ENCODE measurements around the gene MYO7B.

Gene MYO7B

GRCh38 chr2:127643439-127644065, 108.1 kb downstream of the MYO7B start:
- TF ChIP-seq POLR2A (IDR thresholded peaks at IDR 0.05; ENCODE audit: low read length) (no peak), GATA1 (IDR thresholded peaks at IDR 0.05; ENCODE audit: low read depth, low read length) (no peak)
- no peak for DNase-seq

GRCh38 chr2:127644066-127645025, 108.9 kb downstream of the MYO7B start:
- DNase-seq, result no peak
- no peak for TF ChIP-seq POLR2A (IDR thresholded peaks at IDR 0.05; ENCODE audit: low read length)
- TF ChIP-seq GATA1 (IDR thresholded peaks at IDR 0.05; ENCODE audit: low read depth, low read length), result no peak

GRCh38 chr2:127645026-127645394, 109.5 kb downstream of the MYO7B start:
- DNase-seq, result no peak
- TF ChIP-seq POLR2A (IDR thresholded peaks at IDR 0.05; ENCODE audit: low read length), result no peak
- TF ChIP-seq GATA1 (IDR thresholded peaks at IDR 0.05; ENCODE audit: low read depth, low read length), result no peak

DNA sequence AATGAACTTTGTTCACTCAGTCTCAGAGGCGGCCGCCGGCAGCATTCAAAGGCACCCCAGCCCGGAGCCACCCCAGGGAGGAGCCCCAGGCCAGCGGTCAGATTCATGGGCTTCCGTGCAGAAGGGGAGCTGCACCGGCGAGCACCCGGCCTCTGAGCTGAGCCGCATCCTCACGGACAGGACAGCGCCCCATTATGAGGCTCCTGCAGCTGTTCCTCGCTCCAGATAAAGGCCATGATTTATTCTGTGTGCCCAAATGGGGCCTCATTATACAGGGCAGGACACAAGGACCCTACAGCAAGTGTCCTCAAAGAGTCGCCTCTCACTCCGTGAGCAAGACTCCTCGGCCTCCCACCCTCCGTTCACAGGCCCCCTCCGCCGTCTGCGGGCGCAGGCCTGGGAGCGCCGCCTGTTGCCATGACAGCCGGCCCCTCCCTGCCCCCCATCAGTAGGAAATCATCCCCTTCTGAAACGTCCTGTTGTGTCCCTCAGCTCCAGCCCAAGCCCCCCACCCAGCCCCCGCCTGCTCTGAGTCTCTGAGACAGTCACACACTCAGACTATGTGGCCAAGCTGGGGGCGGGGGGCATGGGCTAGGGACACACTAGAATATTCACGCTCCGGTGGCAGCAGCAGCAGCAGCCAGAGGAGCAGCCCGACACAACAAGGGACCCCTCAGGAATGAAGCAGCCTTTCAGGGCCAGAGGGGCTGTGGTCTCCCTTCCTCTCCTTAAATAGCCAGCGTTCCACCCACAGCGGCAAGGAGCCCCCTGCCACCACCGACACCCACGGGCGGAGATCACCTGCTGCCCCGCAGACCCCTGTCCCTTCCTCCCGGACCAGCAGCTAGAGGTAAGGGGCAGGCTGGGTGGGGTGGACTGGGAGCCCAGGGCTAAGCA, 110.2 kb downstream of the MYO7B start, which contains the start of gene GPR17:
Gene GPR17 (plus strand): TSS at position 759 of the 897 bp plus-strand sequence. CDS start 4,583 bp downstream, outside the sequence.
- TF ChIP-seq GATA1 (IDR thresholded peaks at IDR 0.05; ENCODE audit: low read depth, low read length) (no peak), POLR2A (IDR thresholded peaks at IDR 0.05; ENCODE audit: low read length) (no peak)
- DNase-seq, result no peak

GRCh38 chr2:127646487-127647241, 111.2 kb downstream of the MYO7B start:
- TF ChIP-seq GATA1 (IDR thresholded peaks at IDR 0.05; ENCODE audit: low read depth, low read length) (no peak), POLR2A (IDR thresholded peaks at IDR 0.05; ENCODE audit: low read length) (no peak)
- no peak for DNase-seq

DNA sequence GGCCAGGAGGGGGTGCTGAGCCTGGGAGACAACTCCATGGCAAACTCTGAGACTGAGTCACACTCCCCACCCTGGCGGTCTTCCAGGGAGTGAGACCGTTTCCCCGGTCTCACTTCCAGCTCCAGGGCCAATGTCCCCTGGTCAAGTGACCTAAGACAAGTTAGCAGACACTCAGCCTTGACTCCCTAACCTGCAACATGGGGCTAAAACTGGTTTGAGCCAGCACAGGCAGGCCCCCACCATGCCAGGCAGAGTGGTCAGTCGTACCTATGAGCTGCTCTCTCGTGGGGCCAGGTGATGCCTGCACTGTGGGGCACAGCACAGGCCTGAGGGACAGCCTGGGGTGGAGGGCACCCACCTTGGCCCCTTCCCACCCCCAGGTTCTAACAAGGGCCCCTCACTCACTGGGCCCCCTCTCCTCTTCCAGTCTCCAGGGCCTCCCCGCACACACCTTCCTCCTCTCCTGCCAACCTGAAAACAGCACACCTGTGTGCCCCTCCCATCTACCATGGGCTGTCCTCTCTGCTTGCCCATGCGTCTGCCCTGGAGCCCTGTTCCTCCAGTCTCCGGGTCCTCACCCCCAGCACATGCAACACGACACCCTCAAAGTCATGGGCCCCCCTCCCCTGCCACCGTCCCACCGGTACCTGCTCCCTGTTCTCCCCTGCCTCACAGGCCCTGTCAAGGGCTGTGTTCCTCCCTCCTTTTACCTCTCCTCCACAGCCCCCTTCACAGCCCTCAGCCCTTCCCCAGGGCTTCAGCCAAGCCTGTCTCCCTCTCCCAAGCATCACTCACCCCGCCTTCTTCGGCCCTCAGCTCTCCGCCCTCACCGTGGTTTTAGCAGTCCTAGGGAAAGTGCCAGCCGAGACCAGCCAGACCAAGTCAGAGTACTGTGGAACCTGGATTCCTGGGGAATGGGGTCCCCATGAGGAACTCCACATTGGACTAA, 112.0 kb downstream of the MYO7B start:
- DNase-seq, result no peak
- TF ChIP-seq POLR2A (IDR thresholded peaks at IDR 0.05; ENCODE audit: low read length) (no peak), GATA1 (IDR thresholded peaks at IDR 0.05; ENCODE audit: low read depth, low read length) (no peak)

- TF ChIP-seq GATA1 (IDR thresholded peaks at IDR 0.05; ENCODE audit: low read depth, low read length), result no peak
- no peak for TF ChIP-seq POLR2A (IDR thresholded peaks at IDR 0.05; ENCODE audit: low read length)
- DNase-seq, result no peak
Measured at GRCh38 chr2:127648321-127648720, 112.8 kb downstream of the MYO7B start.

- TF ChIP-seq POLR2A (IDR thresholded peaks at IDR 0.05; ENCODE audit: low read length) (no peak), GATA1 (IDR thresholded peaks at IDR 0.05; ENCODE audit: low read depth, low read length) (no peak)
- no peak for DNase-seq
Measured at GRCh38 chr2:127649100-127649611, 113.7 kb downstream of the MYO7B start.

DNA sequence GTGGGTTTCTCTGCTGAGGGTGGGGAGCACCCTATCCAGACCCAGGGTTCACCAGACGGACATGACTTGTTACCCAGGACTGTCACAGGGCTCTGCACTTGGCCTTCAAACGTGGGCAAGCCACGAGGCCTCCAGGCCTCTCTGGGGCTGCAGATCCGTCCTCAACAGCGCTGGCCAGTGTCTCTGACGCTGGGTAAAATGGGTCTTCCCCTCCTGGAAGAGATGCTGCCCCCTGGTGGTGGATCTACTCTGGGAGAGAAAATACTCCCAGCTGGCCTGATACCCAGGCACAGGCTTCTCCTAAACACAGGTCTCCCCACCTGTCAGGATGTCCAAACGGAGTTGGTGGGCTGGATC, 114.2 kb downstream of the MYO7B start:
- peak; percentile 74 to 85 for DNase-seq
- no peak for TF ChIP-seq POLR2A (IDR thresholded peaks at IDR 0.05; ENCODE audit: low read length)
- no peak for TF ChIP-seq GATA1 (IDR thresholded peaks at IDR 0.05; ENCODE audit: low read depth, low read length)

DNA sequence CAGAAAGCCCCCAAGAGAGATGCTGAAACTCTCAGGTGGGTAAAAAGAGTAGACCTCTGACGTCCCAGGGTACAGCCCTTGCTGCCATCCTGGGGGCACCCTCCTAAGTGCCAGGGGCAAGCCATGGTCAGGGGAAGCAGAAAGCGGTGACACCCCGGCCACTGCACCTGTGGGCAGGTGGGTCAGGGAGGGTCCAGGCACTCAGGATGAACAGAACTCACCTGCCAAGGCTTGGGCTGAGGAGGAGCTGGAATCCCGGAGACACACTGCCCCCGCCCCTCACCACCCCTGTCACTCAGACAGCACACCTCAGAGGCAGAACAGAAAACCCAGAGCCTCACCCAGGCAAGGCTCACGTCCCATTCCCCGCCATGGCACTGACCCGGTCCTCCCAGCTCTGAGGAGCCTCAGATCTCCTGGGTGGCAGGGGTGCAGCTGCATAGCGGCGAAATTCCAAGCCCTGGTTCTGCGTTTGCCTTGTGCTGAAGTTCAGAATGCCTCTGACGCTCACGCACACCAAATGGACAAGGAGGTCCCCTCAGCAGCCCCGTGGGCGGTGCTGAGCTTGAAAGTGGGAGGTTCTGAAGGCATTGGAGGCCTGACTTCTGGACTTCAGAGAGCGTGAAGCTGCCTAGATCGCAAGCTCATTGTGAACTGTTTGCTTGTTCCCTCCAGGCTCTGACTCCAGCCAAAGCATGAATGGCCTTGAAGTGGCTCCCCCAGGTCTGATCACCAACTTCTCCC, 114.7 kb downstream of the MYO7B start:
- DNase-seq, result no peak
- TF ChIP-seq GATA1 (IDR thresholded peaks at IDR 0.05; ENCODE audit: low read depth, low read length) (no peak), POLR2A (IDR thresholded peaks at IDR 0.05; ENCODE audit: low read length) (no peak)

DNA sequence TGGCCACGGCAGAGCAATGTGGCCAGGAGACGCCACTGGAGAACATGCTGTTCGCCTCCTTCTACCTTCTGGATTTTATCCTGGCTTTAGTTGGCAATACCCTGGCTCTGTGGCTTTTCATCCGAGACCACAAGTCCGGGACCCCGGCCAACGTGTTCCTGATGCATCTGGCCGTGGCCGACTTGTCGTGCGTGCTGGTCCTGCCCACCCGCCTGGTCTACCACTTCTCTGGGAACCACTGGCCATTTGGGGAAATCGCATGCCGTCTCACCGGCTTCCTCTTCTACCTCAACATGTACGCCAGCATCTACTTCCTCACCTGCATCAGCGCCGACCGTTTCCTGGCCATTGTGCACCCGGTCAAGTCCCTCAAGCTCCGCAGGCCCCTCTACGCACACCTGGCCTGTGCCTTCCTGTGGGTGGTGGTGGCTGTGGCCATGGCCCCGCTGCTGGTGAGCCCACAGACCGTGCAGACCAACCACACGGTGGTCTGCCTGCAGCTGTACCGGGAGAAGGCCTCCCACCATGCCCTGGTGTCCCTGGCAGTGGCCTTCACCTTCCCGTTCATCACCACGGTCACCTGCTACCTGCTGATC, 115.4 kb downstream of the MYO7B start:
- no peak for DNase-seq
- TF ChIP-seq GATA1 (IDR thresholded peaks at IDR 0.05; ENCODE audit: low read depth, low read length) (no peak), POLR2A (IDR thresholded peaks at IDR 0.05; ENCODE audit: low read length) (no peak)

Data from erythroblast (primary cell).